ENCODE results near the gene PPP6R3.

DNA sequence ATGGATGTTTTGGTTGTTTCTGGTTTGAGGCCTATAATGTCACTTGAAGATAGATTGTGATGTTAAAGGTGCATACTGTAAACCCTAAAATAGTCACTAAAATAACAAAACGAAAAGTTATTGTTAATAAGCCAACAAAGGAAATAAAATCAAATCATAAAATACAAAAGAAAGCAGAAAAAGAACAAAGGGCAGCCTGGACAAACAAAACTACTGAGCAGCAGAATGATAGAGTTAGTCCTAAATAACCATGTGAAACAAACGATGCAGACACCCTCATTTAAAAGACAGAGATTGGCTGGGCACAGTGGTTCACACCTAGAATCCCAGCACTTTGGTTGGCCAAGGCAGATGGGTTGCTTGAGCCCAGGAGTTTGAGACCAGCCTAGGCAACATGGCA is 132.9 kb downstream of the PPP6R3 start:
- TF ChIP-seq, protein P1, sequence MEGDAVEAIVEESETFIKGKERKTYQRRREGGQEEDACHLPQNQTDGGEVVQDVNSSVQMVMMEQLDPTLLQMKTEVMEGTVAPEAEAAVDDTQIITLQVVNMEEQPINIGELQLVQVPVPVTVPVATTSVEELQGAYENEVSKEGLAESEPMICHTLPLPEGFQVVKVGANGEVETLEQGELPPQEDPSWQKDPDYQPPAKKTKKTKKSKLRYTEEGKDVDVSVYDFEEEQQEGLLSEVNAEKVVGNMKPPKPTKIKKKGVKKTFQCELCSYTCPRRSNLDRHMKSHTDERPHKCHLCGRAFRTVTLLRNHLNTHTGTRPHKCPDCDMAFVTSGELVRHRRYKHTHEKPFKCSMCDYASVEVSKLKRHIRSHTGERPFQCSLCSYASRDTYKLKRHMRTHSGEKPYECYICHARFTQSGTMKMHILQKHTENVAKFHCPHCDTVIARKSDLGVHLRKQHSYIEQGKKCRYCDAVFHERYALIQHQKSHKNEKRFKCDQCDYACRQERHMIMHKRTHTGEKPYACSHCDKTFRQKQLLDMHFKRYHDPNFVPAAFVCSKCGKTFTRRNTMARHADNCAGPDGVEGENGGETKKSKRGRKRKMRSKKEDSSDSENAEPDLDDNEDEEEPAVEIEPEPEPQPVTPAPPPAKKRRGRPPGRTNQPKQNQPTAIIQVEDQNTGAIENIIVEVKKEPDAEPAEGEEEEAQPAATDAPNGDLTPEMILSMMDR (IDR thresholded peaks at IDR 0.05), result no peak
- no peak for TF ChIP-seq POLR2A (IDR thresholded peaks at IDR 0.05)
